SK-N-SH (cell line): ENCODE data around the gene PDE4B. TPM values are rescaled to one million over a fixed set of nuclear protein-coding genes. Genes with fewer than 3 reads are reported as not detected.

ENCODE experiments used
- CTCF ChIA-PET: fragments of 300-600, 350-600 bp; formaldehyde crosslinking; extraction: SDS; loops from one replicate; lab custom pipeline; 2021; lab: Yijun Ruan, JAX
- POLR2A ChIA-PET: fragments of 350-600 bp; sonication (Branson Sonifier 250); formaldehyde crosslinking; extraction: SDS; loops from one replicate; lab custom pipeline; 2020; ENCODE audit warnings: antibody characterized with exemption, inconsistent platforms; lab: Yijun Ruan, JAX
- DNase-seq: peaks from one replicate; pipeline ENCODE4 v3.0.0; 2012
- H2AFZ ChIP-seq: fragments of 200-600 bp; sonication (generic); 2 replicates; pipeline ENCODE4 v1.8.1; 2016; ENCODE audit warnings: antibody characterized with exemption, mild to moderate bottlenecking, low read depth
- H3F3A ChIP-seq: fragments of 200-600 bp; sonication (generic); replicated peaks from 2 replicates; pipeline ENCODE3; 2016; ENCODE audit warnings: antibody characterized with exemption, mild to moderate bottlenecking; ENCODE audit not compliant: insufficient read depth
- H3K27ac ChIP-seq, 2 experiments: fragments of 200-500 bp in 1 of 2; fragments of 200-600 bp in 1 of 2; sonication (Bioruptor generic) in 1 of 2; sonication (generic), shearing (Covaris generic) in 1 of 2; 2 replicates each; pipeline versions ENCODE4 v1.5.1 to v1.6.1; 2014 to 2016; ENCODE audit warnings: low read depth in 2 of 2, inconsistent platforms in 1 of 2, low read length in 1 of 2, mild to moderate bottlenecking in 1 of 2, mixed read lengths in 1 of 2
- H3K27me3 ChIP-seq: fragments of 200-600 bp; sonication (generic), shearing (Covaris generic); 2 replicates; pipeline ENCODE4 v1.6.1; 2016; ENCODE audit warnings: mixed run types; ENCODE audit not compliant: insufficient read depth
- H3K36me3 ChIP-seq, 2 experiments: fragments of 200-500 bp in 1 of 2; fragments of 200-600 bp in 1 of 2; sonication (Bioruptor generic) in 1 of 2; sonication (generic) in 1 of 2; replicated peaks in 1 of 2; 2 replicates each; pipeline versions ENCODE3 to v1.5.1; 2014 to 2016; ENCODE audit warnings: low read length in 1 of 2, mild to moderate bottlenecking in 1 of 2; ENCODE audit not compliant: insufficient read depth in 2 of 2, control insufficient read depth in 1 of 2
- H3K4me1 ChIP-seq, 2 experiments: fragments of 200-500 bp in 1 of 2; fragments of 200-600 bp in 1 of 2; sonication (Bioruptor generic) in 1 of 2; sonication (generic), shearing (Covaris generic) in 1 of 2; 2 replicates each; pipeline versions ENCODE4 v1.5.1 to v1.6.1; 2014 to 2016; ENCODE audit warnings: low read depth in 1 of 2, low read length in 1 of 2, mixed run types in 1 of 2; ENCODE audit not compliant: insufficient read depth in 2 of 2, control insufficient read depth in 1 of 2
- H3K4me2 ChIP-seq: fragments of 200-600 bp; sonication (generic), shearing (Covaris generic); 2 replicates; pipeline ENCODE4 v1.6.1; 2017; ENCODE audit warnings: mixed run types
- H3K4me3 ChIP-seq, 2 experiments: fragments of 200-500 bp in 1 of 2; fragments of 200-600 bp in 1 of 2; sonication (Bioruptor generic) in 1 of 2; sonication (generic), shearing (Covaris generic) in 1 of 2; 2 replicates each; pipeline versions ENCODE4 v1.5.1 to v1.8.1; 2014 to 2016; ENCODE audit warnings: low read depth in 2 of 2, inconsistent platforms in 1 of 2, low read length in 1 of 2, mild to moderate bottlenecking in 1 of 2, mixed read lengths in 1 of 2, moderate library complexity in 1 of 2
- H3K79me2 ChIP-seq: fragments of 200-600 bp; sonication (generic); 2 replicates; pipeline ENCODE4 v1.8.1; 2017; ENCODE audit warnings: mild to moderate bottlenecking; ENCODE audit not compliant: insufficient read depth
- H3K9ac ChIP-seq: fragments of 200-600 bp; sonication (generic); 2 replicates; pipeline ENCODE4 v1.6.1; 2017; ENCODE audit warnings: mixed run types
- H3K9me2 ChIP-seq: fragments of 200-600 bp; sonication (generic); 2 replicates; pipeline ENCODE4 v1.6.1; 2017; ENCODE audit warnings: mixed run types
- H3K9me3 ChIP-seq: fragments of 200-600 bp; sonication (generic); 2 replicates; pipeline ENCODE4 v1.6.1; 2017; ENCODE audit warnings: mixed run types, mild to moderate bottlenecking, moderate library complexity
- H4K20me1 ChIP-seq: fragments of 200-600 bp; sonication (generic); 2 replicates; pipeline ENCODE4 v1.6.1; 2017; ENCODE audit warnings: mild to moderate bottlenecking, mixed run types; ENCODE audit not compliant: insufficient read depth
- ELF1 ChIP-seq: IDR thresholded peaks from 2 replicates; pipeline ENCODE4 v1.4.0; 2012
- FOXJ3 ChIP-seq: sonication (generic); formaldehyde crosslinking; IDR thresholded peaks from 2 replicates; pipeline ENCODE4 v1.5.1; 2020; ENCODE audit warnings: mild to moderate bottlenecking, missing genetic modification reagents
- IRF3 ChIP-seq: fragments of 150-350 bp; IDR thresholded peaks from 2 replicates; pipeline ENCODE4 v1.6.1; 2016; ENCODE audit warnings: mild to moderate bottlenecking, low read depth, low read length
- MEF2A ChIP-seq: IDR thresholded peaks from 2 replicates; pipeline ENCODE4 v1.4.0; 2012; ENCODE audit warnings: low read depth, borderline replicate concordance
- NRF1 ChIP-seq: IDR thresholded peaks from 2 replicates; pipeline ENCODE4 v1.6.1; 2012; ENCODE audit warnings: low read depth, mild to moderate bottlenecking, low read length
- PBX3 ChIP-seq: IDR thresholded peaks from 2 replicates; pipeline ENCODE4; 2012
- RCOR1 ChIP-seq: fragments of 150-350 bp; IDR thresholded peaks from 2 replicates; pipeline ENCODE4 v1.6.1; 2017; ENCODE audit warnings: antibody characterized with exemption, low read length
- REST ChIP-seq: IDR thresholded peaks from 2 replicates; pipeline ENCODE4 v1.6.1; 2012; ENCODE audit warnings: mild to moderate bottlenecking, low read depth, low read length, moderate library complexity
- SMC3 ChIP-seq: IDR thresholded peaks from 2 replicates; pipeline ENCODE4 v1.6.1; 2012; ENCODE audit warnings: low read depth, low read length, improper control_type of control experiment
- TCF12 ChIP-seq: IDR thresholded peaks from 2 replicates; pipeline ENCODE4 v1.4.0; 2012
- ZBTB33 ChIP-seq: IDR thresholded peaks from 2 replicates; pipeline ENCODE4 v1.4.0; 2012; ENCODE audit warnings: low read depth, borderline replicate concordance
- WGBS: methylation state at CpG from one replicate; pipeline ENCODE4 v1.1.6; 2017; ENCODE audit warnings: low lambda C conversion rate; 5-methylcytosine and 5-hydroxymethylcytosine counted together
- polyA plus RNA-seq, 3 experiments: library from polyadenylated mRNA; depleted of rRNA; stranded (reverse); fragments of >200 nt; gene quantifications; 2 replicates each; pipeline ENCODE4 v1.2.3, GENCODE V29; 2012
- TF ChIP-seq, protein P1 (sequence below): IDR thresholded peaks from 2 replicates; pipeline ENCODE4 v1.4.0; 2012; ENCODE audit warnings: low read depth

Gene PDE4B
- polyA plus RNA-seq, 1 of the 3 experiments (the other 2 are of a cell fraction): 1.9 TPM

- H2AFZ ChIP-seq: no peak overlapping the region
- H3K4me1 ChIP-seq: peaks cover 5 to 11% of the 10 kb centered on the region in 2 experiments; a peak in 3 of 4 replicates
- no peaks in the 10 kb centered on the region for H3F3A ChIP-seq
- no peak overlapping the region for H3K4me3 ChIP-seq
- ChIA-PET CTCF (interaction anchor here (0.7 to 1.1 kb wide), 2 partner anchors 11 to 21 kb away, joined by 3 read pairs; no protein-coding TSS in a partner anchor), POLR2A (no interaction called here)
- no peaks in the 10 kb centered on the region for H3K9me3 ChIP-seq
- no peak overlapping the region for H3K4me2 ChIP-seq
- no peaks in the 10 kb centered on the region for H3K79me2 ChIP-seq
- DNase-seq: no peak
- no peak overlapping the region for H3K27ac ChIP-seq
- H3K36me3 ChIP-seq: no peaks in the 10 kb centered on the region
- no peak overlapping the region for H3K9ac ChIP-seq
- H3K27me3 ChIP-seq: no peaks in the 10 kb centered on the region
- no peaks in the 10 kb centered on the region for H3K9me2 ChIP-seq
- TF ChIP-seq MEF2A (no peak), IRF3 (no peak), SMC3 (no peak), FOXJ3 (no peak), RCOR1 (no peak), NRF1 (no peak), TCF12 (no peak)
- TF ChIP-seq, protein P1, sequence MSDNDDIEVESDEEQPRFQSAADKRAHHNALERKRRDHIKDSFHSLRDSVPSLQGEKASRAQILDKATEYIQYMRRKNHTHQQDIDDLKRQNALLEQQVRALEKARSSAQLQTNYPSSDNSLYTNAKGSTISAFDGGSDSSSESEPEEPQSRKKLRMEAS: no peak
- no peaks in the 10 kb centered on the region for H4K20me1 ChIP-seq
Observed at GRCh38 chr1:66326867-66327266, 534.2 kb downstream of the PDE4B start.

DNA sequence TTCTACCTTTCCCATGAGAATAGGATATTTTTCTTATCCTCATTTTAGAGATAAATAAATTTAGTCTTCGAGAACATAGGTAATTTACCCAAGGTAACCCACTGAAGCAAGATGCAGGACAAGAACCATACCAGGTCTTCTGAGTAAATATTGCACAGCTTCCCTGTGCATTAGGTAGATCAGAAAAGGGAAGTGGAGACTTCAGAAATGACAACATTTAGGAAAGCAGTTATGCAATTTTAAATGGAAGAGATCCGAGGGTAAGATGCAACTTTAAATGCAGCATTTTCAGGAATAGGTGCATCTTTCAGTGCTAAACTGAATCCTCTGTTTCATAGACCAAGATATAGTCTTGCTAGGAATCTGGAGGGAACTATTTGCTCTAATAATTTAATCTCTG lies 534.9 kb downstream of the PDE4B start:
- H3F3A ChIP-seq: no peaks in the 10 kb centered on the region
- no peaks in the 10 kb centered on the region for H4K20me1 ChIP-seq
- 93% methylated on average over 2 of the region's 2 CpGs for WGBS
- CTCF ChIA-PET: no interaction called here
- no peak overlapping the region for H3K4me3 ChIP-seq
- TF ChIP-seq ZBTB33 (no peak), FOXJ3 (no peak), REST (no peak), ELF1 (no peak), PBX3 (no peak), TCF12 (no peak)
- TF ChIP-seq, all 33 proteins: peak for 0
- no peak for DNase-seq
- POLR2A ChIA-PET: no interaction called here
- Histone ChIP-seq H3K27me3 (no peaks in the 10 kb centered on the region), H3K9me2 (no peaks in the 10 kb centered on the region), H3K9me3 (no peaks in the 10 kb centered on the region), H3K79me2 (no peaks in the 10 kb centered on the region), H3K9ac (no peak overlapping the region), H3K36me3 (no peaks in the 10 kb centered on the region), H3K4me1 (peaks cover 11 to 12% of the 10 kb centered on the region in 2 experiments; a peak in 3 of 4 replicates), H3K4me2 (no peak overlapping the region), H2AFZ (no peak overlapping the region), H3K27ac (no peak overlapping the region)
